GM12878 (cell line): Measurements from ENCODE around the gene DIO3. TPM values are rescaled to one million over a fixed set of nuclear protein-coding genes. Genes with fewer than 3 reads are reported as not detected.

ENCODE experiments used
- ATAC-seq: fragments of 200-7000 bp; cut with Tn5 transposase; 3 replicates; pipeline ENCODE4 v1.9.1; 2020; ENCODE audit warnings: mild to moderate bottlenecking, moderate library complexity
- BruUV-seq: library from RNA; stranded (reverse); fragments of 400-500 nt; replicated peaks from 2 replicates; lab custom pipeline; 2021; lab: Mats Ljungman, UMichigan
- CTCF ChIA-PET: fragments of 300-600 bp; sonication (Branson Sonifier 250); formaldehyde crosslinking; extraction: SDS; loops from one replicate; lab custom pipeline; 2021; ENCODE audit warnings: inconsistent platforms; lab: Yijun Ruan, JAX
- POLR2A ChIA-PET: fragments of 350-600 bp; formaldehyde crosslinking; extraction: SDS; loops from one replicate; lab custom pipeline; 2021; ENCODE audit warnings: inconsistent platforms; lab: Charles Lee
- RAD21 ChIA-PET: fragments of 300-600 bp; sonication (Branson Sonifier 250); formaldehyde crosslinking; loops from one replicate; lab custom pipeline; 2023; ENCODE audit warnings: antibody characterized with exemption; ENCODE audit not compliant: unreplicated experiment; lab: Charles Lee
- SMC1A ChIA-PET: fragments of 300-600 bp; sonication (Branson Sonifier 250); formaldehyde crosslinking; loops from one replicate; lab custom pipeline; 2023; ENCODE audit not compliant: unreplicated experiment, uncharacterized antibody; lab: Charles Lee
- DNase-seq: peaks from one replicate; pipeline ENCODE4 v3.0.0-alpha.2; 2011; ENCODE audit warnings: low read depth, low spot score
- FAIRE-seq: peaks from 3 replicates; lab custom pipeline; 2011; peaks lifted over from hg19 to GRCh38; lab: Jason Lieb, UNC
- H2AFZ ChIP-seq: 2 replicates; pipeline ENCODE4 v1.6.0; 2011; ENCODE audit warnings: low read depth, low read length, control low read depth; ENCODE audit not compliant: control insufficient read depth
- H3K27ac ChIP-seq: 2 replicates; pipeline ENCODE4 v1.5.1; 2011; ENCODE audit warnings: control low read depth; ENCODE audit not compliant: control insufficient read depth, insufficient read depth
- H3K27me3 ChIP-seq, 2 experiments: replicated peaks in 1 of 2; 2 replicates each; pipeline versions ENCODE4 v1.6.0 to v1.6.1; 2011; ENCODE audit warnings: low read length in 1 of 2; ENCODE audit not compliant: control insufficient read depth in 2 of 2, insufficient read depth in 2 of 2
- H3K36me3 ChIP-seq, 2 experiments: 2 replicates each; pipeline ENCODE4 v1.5.1; 2011; ENCODE audit warnings: low read length in 1 of 2; ENCODE audit not compliant: control insufficient read depth in 2 of 2, insufficient read depth in 2 of 2
- H3K4me1 ChIP-seq: 2 replicates; pipeline ENCODE4 v1.6.1; 2011; ENCODE audit warnings: mild to moderate bottlenecking, low read length, moderate library complexity, mixed read lengths; ENCODE audit not compliant: control insufficient read depth, insufficient read depth
- H3K4me2 ChIP-seq: 2 replicates; pipeline ENCODE4 v1.6.0; 2011; ENCODE audit warnings: control low read depth; ENCODE audit not compliant: control insufficient read depth, insufficient read depth
- H3K4me3 ChIP-seq: fragments of 200-600 bp; sonication (generic); 2 replicates; pipeline ENCODE4 v1.5.1; 2016
- H3K79me2 ChIP-seq: 2 replicates; pipeline ENCODE4 v1.6.0; 2011; ENCODE audit warnings: low read length; ENCODE audit not compliant: control insufficient read depth, insufficient read depth
- H3K9ac ChIP-seq: 2 replicates; pipeline ENCODE4 v1.8.0; 2011; ENCODE audit warnings: low read length, control low read depth, mixed read lengths; ENCODE audit not compliant: control insufficient read depth, insufficient read depth
- H3K9me3 ChIP-seq: replicated peaks from 3 replicates; pipeline ENCODE4 v1.5.1; 2011; ENCODE audit warnings: mild to moderate bottlenecking, low read length; ENCODE audit not compliant: control insufficient read depth, insufficient read depth
- H4K20me1 ChIP-seq: 2 replicates; pipeline ENCODE4 v1.6.0; 2011; ENCODE audit not compliant: control insufficient read depth, insufficient read depth
- EGR1 ChIP-seq, 2 experiments: IDR thresholded peaks; 1 replicate in 1 of 2; 2 replicates in 1 of 2; pipeline ENCODE4 v1.6.1; 2011 to 2012; ENCODE audit warnings: low read depth in 2 of 2, low read length in 2 of 2, borderline replicate concordance in 1 of 2, mild to moderate bottlenecking in 1 of 2, moderate library complexity in 1 of 2
- FOXM1 ChIP-seq: IDR thresholded peaks from 2 replicates; pipeline ENCODE4 v1.6.1; 2012; ENCODE audit warnings: low read depth, mild to moderate bottlenecking, inconsistent platforms, low read length, moderate library complexity
- MEF2A ChIP-seq: IDR thresholded peaks from 2 replicates; pipeline ENCODE4 v1.6.1; 2011; ENCODE audit warnings: low read depth, mild to moderate bottlenecking, low read length, moderate library complexity; ENCODE audit not compliant: insufficient read depth
- MTA3 ChIP-seq: IDR thresholded peaks from 2 replicates; pipeline ENCODE4 v1.6.1; 2012; ENCODE audit warnings: low read length, inconsistent platforms, borderline replicate concordance
- MYC ChIP-seq: IDR thresholded peaks from 2 replicates; pipeline ENCODE4 v1.6.1; 2011; ENCODE audit warnings: mild to moderate bottlenecking, low read length, moderate library complexity, inconsistent platforms; ENCODE audit not compliant: insufficient read depth, insufficient replicate concordance, insufficient read length, severe bottlenecking
- NR2F1 ChIP-seq: fragments of 450-650 bp; conservative IDR thresholded peaks from 2 replicates; pipeline ENCODE4 v1.6.1; 2017; ENCODE audit warnings: mild to moderate bottlenecking
- RBBP5 ChIP-seq: fragments of 200-600 bp; sonication (generic); conservative IDR thresholded peaks from 2 replicates; pipeline ENCODE4 v1.6.1; 2016
- RCOR1 ChIP-seq: conservative IDR thresholded peaks from 2 replicates; pipeline ENCODE4 v1.6.1; 2012; ENCODE audit warnings: low read depth, low read length, improper control_type of control experiment
- SREBF2 ChIP-seq: IDR thresholded peaks from 2 replicates; pipeline ENCODE4 v1.6.1; 2012; ENCODE audit warnings: mild to moderate bottlenecking, low read length
- WGBS: methylation state at CpG from one replicate; pipeline ENCODE4 v1.1.6; 2016; ENCODE audit warnings: low lambda C conversion rate; ENCODE audit not compliant: insufficient replicate concordance, insufficient coverage; ENCODE audit errors: missing lambda C conversion rate; 5-methylcytosine and 5-hydroxymethylcytosine counted together
- in situ Hi-C: fragments of 300-500 bp; cut with MboI; formaldehyde crosslinking; loops from 9 replicates; pipeline ENCODE4 v1.14.3; 2018; ENCODE audit warnings: mixed read lengths
- intact Hi-C: fragments of 100-400 bp; cut with micrococcal nuclease; formaldehyde crosslinking; loops from one replicate; pipeline ENCODE4 v1.14.2; 2022; ENCODE audit not compliant: unreplicated experiment
- polyA plus RNA-seq, 11 experiments: library from polyadenylated mRNA; depleted of rRNA in 4 of 11; unstranded in 6 of 11; stranded (reverse) in 5 of 11; fragments of >200 nt; fragmentation: Nextera tagmentation in 4 of 11; fragmentation: Illumina TruSeq in 1 of 11; extraction: Ambion mirVana in 4 of 11; extraction: Trizol in 1 of 11; gene quantifications; 1 replicate in 1 of 11; 2 replicates in 10 of 11; pipeline versions ENCODE4 v1.2.1 to v1.2.3, GENCODE V29; 2011 to 2016; ENCODE audit warnings: inconsistent platforms in 2 of 11, missing spikeins in 2 of 11, low read depth in 1 of 11
- total RNA-seq, 4 experiments: library from RNA; depleted of rRNA in 3 of 4; stranded (reverse); fragments of >200 nt in 3 of 4; fragmentation: Illumina TruSeq in 1 of 4; extraction: Trizol in 1 of 4; gene quantifications; 2 replicates each; pipeline versions ENCODE4 v1.2.1 to v1.2.3, GENCODE V29; 2013 to 2021
- TF ChIP-seq, protein P1 (sequence below): fragments of 450-650 bp; IDR thresholded peaks from 2 replicates; pipeline ENCODE4 v1.6.1; 2016; ENCODE audit warnings: mild to moderate bottlenecking, moderate library complexity, borderline replicate concordance

The DIO3 gene
- total and polyA plus RNA-seq, 10 of the 15 experiments (the other 5 are each of a cell fraction or from before 2014, with no cell fraction given) = not detected

DNA sequence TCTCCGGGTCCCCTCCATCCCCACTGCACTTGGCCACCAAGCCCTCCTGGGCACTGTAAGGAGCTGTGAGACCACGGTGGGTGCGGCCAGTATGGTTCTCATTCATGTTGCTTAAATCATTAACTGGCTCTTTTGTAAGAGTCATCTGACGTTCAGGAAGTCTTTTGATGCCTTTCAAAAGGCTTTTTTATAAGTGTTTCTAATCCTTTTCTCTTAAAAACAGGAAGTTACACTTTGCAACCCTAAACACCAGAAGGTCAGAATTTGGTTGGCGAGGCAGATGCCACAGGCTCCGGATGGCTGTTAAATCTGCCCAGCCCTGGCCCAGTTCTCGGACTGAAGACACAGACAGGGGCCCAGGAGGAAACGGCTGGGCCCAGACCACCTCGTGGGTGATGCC is 26.1 kb upstream of the DIO3 start:
- BruUV-seq = no TSS peak
- H2AFZ ChIP-seq = no peak overlapping the region
- intact Hi-C loops = no loop called here
- peaks cover 0 to 3% of the 10 kb centered on the region in 2 experiments; a peak in 2 of 4 replicates for H3K27me3 ChIP-seq
- CTCF ChIA-PET = no interaction called here
- H3K79me2 ChIP-seq = no peaks in the 10 kb centered on the region
- no peak overlapping the region for H3K4me3 ChIP-seq
- SMC1A ChIA-PET = no interaction called here
- no peaks in the 10 kb centered on the region for H3K9me3 ChIP-seq
- no peak overlapping the region for H3K27ac ChIP-seq
- POLR2A ChIA-PET = no interaction called here
- 8% methylated on average over 9 of the region's 9 CpGs for WGBS
- no peaks in the 10 kb centered on the region for H3K36me3 ChIP-seq
- RAD21 ChIA-PET = no interaction called here
- H3K4me1 ChIP-seq = no peaks in the 10 kb centered on the region
- in situ Hi-C loops = no loop called here
- FAIRE-seq = no peak
- H3K4me2 ChIP-seq = no peak overlapping the region
- ATAC-seq = no peak; the same call in 2 of the 3 replicates
- H3K9ac ChIP-seq = no peak overlapping the region
- DNase-seq = no peak
- TF ChIP-seq MYC (no peak), FOXM1 (no peak), RBBP5 (no peak), NR2F1 (peak; percentile 64)
- H4K20me1 ChIP-seq = no peaks in the 10 kb centered on the region

GRCh38 chr14:101535701-101536207 is 25.5 kb upstream of the DIO3 start:
- H3K4me3 ChIP-seq = no peak overlapping the region
- FAIRE-seq = no peak
- WGBS = 18% methylated on average over 8 of the region's 8 CpGs
- ATAC-seq = no peak
- no peak overlapping the region for H3K9ac ChIP-seq
- no peaks in the 10 kb centered on the region for H3K79me2 ChIP-seq
- H3K4me2 ChIP-seq = no peak overlapping the region
- peaks cover 0 to 3% of the 10 kb centered on the region in 2 experiments; a peak in 2 of 4 replicates for H3K27me3 ChIP-seq
- intact Hi-C loops (no loop called here), in situ Hi-C loops (no loop called here)
- ChIA-PET CTCF (no interaction called here), POLR2A (no interaction called here), RAD21 (no interaction called here), SMC1A (no interaction called here)
- no TSS peak for BruUV-seq
- H3K27ac ChIP-seq = no peak overlapping the region
- no peaks in the 10 kb centered on the region for H3K36me3 ChIP-seq
- H4K20me1 ChIP-seq = no peaks in the 10 kb centered on the region
- TF ChIP-seq MEF2A (no peak), MTA3 (no peak), RCOR1 (no peak), EGR1 (IDR thresholded peaks at IDR 0.05; ENCODE audit: borderline replicate concordance in 1 of 2, low read depth in 2 of 2, low read length in 2 of 2) (no peak), SREBF2 (no peak)
- TF ChIP-seq, protein P1, sequence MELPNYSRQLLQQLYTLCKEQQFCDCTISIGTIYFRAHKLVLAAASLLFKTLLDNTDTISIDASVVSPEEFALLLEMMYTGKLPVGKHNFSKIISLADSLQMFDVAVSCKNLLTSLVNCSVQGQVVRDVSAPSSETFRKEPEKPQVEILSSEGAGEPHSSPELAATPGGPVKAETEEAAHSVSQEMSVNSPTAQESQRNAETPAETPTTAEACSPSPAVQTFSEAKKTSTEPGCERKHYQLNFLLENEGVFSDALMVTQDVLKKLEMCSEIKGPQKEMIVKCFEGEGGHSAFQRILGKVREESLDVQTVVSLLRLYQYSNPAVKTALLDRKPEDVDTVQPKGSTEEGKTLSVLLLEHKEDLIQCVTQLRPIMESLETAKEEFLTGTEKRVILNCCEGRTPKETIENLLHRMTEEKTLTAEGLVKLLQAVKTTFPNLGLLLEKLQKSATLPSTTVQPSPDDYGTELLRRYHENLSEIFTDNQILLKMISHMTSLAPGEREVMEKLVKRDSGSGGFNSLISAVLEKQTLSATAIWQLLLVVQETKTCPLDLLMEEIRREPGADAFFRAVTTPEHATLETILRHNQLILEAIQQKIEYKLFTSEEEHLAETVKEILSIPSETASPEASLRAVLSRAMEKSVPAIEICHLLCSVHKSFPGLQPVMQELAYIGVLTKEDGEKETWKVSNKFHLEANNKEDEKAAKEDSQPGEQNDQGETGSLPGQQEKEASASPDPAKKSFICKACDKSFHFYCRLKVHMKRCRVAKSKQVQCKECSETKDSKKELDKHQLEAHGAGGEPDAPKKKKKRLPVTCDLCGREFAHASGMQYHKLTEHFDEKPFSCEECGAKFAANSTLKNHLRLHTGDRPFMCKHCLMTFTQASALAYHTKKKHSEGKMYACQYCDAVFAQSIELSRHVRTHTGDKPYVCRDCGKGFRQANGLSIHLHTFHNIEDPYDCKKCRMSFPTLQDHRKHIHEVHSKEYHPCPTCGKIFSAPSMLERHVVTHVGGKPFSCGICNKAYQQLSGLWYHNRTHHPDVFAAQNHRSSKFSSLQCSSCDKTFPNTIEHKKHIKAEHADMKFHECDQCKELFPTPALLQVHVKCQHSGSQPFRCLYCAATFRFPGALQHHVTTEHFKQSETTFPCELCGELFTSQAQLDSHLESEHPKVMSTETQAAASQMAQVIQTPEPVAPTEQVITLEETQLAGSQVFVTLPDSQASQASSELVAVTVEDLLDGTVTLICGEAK = no peak
- DNase-seq = no peak
- no peak overlapping the region for H2AFZ ChIP-seq
- H3K9me3 ChIP-seq = no peaks in the 10 kb centered on the region
- H3K4me1 ChIP-seq = no peaks in the 10 kb centered on the region
